ENCODE data around the gene TOX3. TPM values are rescaled to one million over a fixed set of nuclear protein-coding genes. Genes with fewer than 3 reads are reported as not detected.

The TOX3 gene
- total RNA-seq, 4 donors from 2014 or later: 0.12 to 4.8 (median 2.0) TPM; not detected in 1

GRCh38 chr16:52546291-52547003, 496 bp downstream of the TOX3 start:
- Histone ChIP-seq H3K9me3 (no peaks in the 10 kb centered on the region), H3K36me3 (no peaks in the 10 kb centered on the region), H3K27me3 (peaks cover 84% of the 10 kb centered on the region), H3K4me3 (peak overlapping the region in 1 of 2 donors; percentile 48), H3K27ac (no peak overlapping the region), H3K4me1 (peaks cover 0 to 26% (median 12%) of the 10 kb centered on the region in 3 donors)
- no peak for ATAC-seq
- WGBS, 2 donors (ENCODE audit: low coverage in 1 of 2): 0 to 1% methylated on average over 13 to 15 of the region's 79 CpGs
- TF ChIP-seq CTCF (IDR thresholded peaks at IDR 0.05) (no peak), POLR2AphosphoS5 (IDR thresholded peaks at IDR 0.05) (no peak), EP300 (IDR thresholded peaks at IDR 0.05) (no peak), POLR2A (IDR thresholded peaks at IDR 0.05) (no peak)

GRCh38 chr16:52545898-52546266, 1.1 kb downstream of the TOX3 start:
- Histone ChIP-seq H3K4me3 (peak overlapping the region in 1 of 2 donors; percentile 48), H3K27ac (no peak overlapping the region), H3K27me3 (peaks cover 90% of the 10 kb centered on the region), H3K9me3 (no peaks in the 10 kb centered on the region), H3K4me1 (peaks cover 0 to 26% (median 12%) of the 10 kb centered on the region in 3 donors), H3K36me3 (no peaks in the 10 kb centered on the region)
- TF ChIP-seq POLR2A (IDR thresholded peaks at IDR 0.05): no peak
- no peak for TF ChIP-seq POLR2AphosphoS5 (IDR thresholded peaks at IDR 0.05)
- no peak for TF ChIP-seq CTCF (IDR thresholded peaks at IDR 0.05)
- no peak for TF ChIP-seq EP300 (IDR thresholded peaks at IDR 0.05)
- no peak for ATAC-seq
- WGBS, 2 donors (ENCODE audit: low coverage in 1 of 2): 2% methylated on average over 9 of the region's 15 CpGs; no CpG with 5 or more reads in 1 of the 2 donors

- Histone ChIP-seq H3K27ac (no peak overlapping the region), H3K4me1 (peaks cover 0 to 26% (median 12%) of the 10 kb centered on the region in 3 donors), H3K36me3 (no peaks in the 10 kb centered on the region), H3K9me3 (no peaks in the 10 kb centered on the region), H3K4me3 (peak overlapping the region in 1 of 2 donors; percentile 48), H3K27me3 (peaks cover 93% of the 10 kb centered on the region)
- ATAC-seq: no peak
- TF ChIP-seq POLR2A (IDR thresholded peaks at IDR 0.05) (no peak), EP300 (IDR thresholded peaks at IDR 0.05) (no peak), CTCF (IDR thresholded peaks at IDR 0.05) (no peak), POLR2AphosphoS5 (IDR thresholded peaks at IDR 0.05) (no peak)
- 5% methylated on average over 12 to 24 of the region's 36 CpGs for WGBS, 2 donors (ENCODE audit: low coverage in 1 of 2)
Measured at GRCh38 chr16:52545222-52545897, 1.6 kb downstream of the TOX3 start.

- no peak for TF ChIP-seq EP300 (IDR thresholded peaks at IDR 0.05)
- no peak for TF ChIP-seq POLR2AphosphoS5 (IDR thresholded peaks at IDR 0.05)
- TF ChIP-seq POLR2A (IDR thresholded peaks at IDR 0.05): no peak
- no peak for TF ChIP-seq CTCF (IDR thresholded peaks at IDR 0.05)
- Histone ChIP-seq H3K27me3 (peaks cover 92% of the 10 kb centered on the region), H3K4me3 (no peak overlapping the region), H3K36me3 (no peaks in the 10 kb centered on the region), H3K4me1 (peaks cover 0 to 26% (median 12%) of the 10 kb centered on the region in 3 donors), H3K9me3 (no peaks in the 10 kb centered on the region), H3K27ac (no peak overlapping the region)
- 43 to 57% methylated on average over 2 of the region's 2 CpGs for WGBS, 2 donors (ENCODE audit: low coverage in 1 of 2)
- ATAC-seq: no peak
Measured at GRCh38 chr16:52544703-52545102, 2.2 kb downstream of the TOX3 start.

Data from gastroesophageal sphincter (tissue), 4 donors.